Prostate gland (tissue), 2 donors: Measurements from ENCODE around the gene TPSB2. TPM values are rescaled to one million over a fixed set of nuclear protein-coding genes. Genes with fewer than 3 reads are reported as not detected.
A peak's percentile ranks its signal among the peaks of the same experiment; 100 is the strongest.

Experiments used
- DNase-seq: peaks from one replicate; pipeline ENCODE4 v3.0.0-alpha.2; 2019; ENCODE audit warnings: low spot score
- H3K27ac ChIP-seq, 2 donors: fragments of 200-600 bp; sonication (generic); 2 replicates each; pipeline ENCODE4 v1.5.1; 2017 to 2019
- H3K27me3 ChIP-seq: fragments of 200-600 bp; sonication (generic); replicated peaks from 2 replicates; pipeline ENCODE4 v1.5.1; 2019; ENCODE audit not compliant: insufficient read depth
- H3K36me3 ChIP-seq, 2 donors: fragments of 200-600 bp; sonication (generic); 1 replicate in 1 of 2; 2 replicates in 1 of 2; pipeline versions ENCODE4 v1.5.1 to v1.8.1; 2017 to 2019
- H3K4me1 ChIP-seq: fragments of 200-600 bp; sonication (generic); replicated peaks from 2 replicates; pipeline ENCODE4 v1.5.1; 2019
- H3K4me3 ChIP-seq, 2 donors: fragments of 200-600 bp; sonication (generic); 2 replicates each; pipeline ENCODE4 v1.5.1; 2017 to 2019
- H3K9me3 ChIP-seq: fragments of 200-600 bp; sonication (generic); 2 replicates; pipeline ENCODE4 v1.5.1; 2017
- POLR2A ChIP-seq: fragments of 450-650 bp; IDR thresholded peaks from one replicate; pipeline ENCODE4 v1.6.1; 2016; ENCODE audit warnings: antibody characterized with exemption, mild to moderate bottlenecking
- POLR2AphosphoS5 ChIP-seq: sonication (generic); formaldehyde crosslinking; IDR thresholded peaks from one replicate; pipeline ENCODE4 v1.6.1; 2017; ENCODE audit warnings: antibody characterized with exemption
- WGBS: methylation state at CpG from one replicate; pipeline ENCODE4 v1.1.5; 2018; 5-methylcytosine and 5-hydroxymethylcytosine counted together
- intact Hi-C: fragments of 100-400 bp; cut with DNase I; formaldehyde crosslinking; loops from one replicate; pipeline ENCODE4 v1.14.2; 2022
- total RNA-seq, 2 donors: library from RNA; depleted of rRNA; stranded (reverse); fragments of >200 nt; gene quantifications; one replicate each; pipeline ENCODE4 v1.1.0, GENCODE V29; 2016
- TF ChIP-seq, protein P1 (sequence below), 4 experiments: fragments of 200-600 bp in 2 of 4; fragments of 450-650 bp in 2 of 4; sonication (generic) in 2 of 4; IDR thresholded peaks; 1 replicate in 3 of 4; 2 replicates in 1 of 4; pipeline ENCODE4 v1.5.1; 2016 to 2019; ENCODE audit warnings: antibody characterized with exemption in 4 of 4, mild to moderate bottlenecking in 2 of 4, moderate library complexity in 2 of 4

The TPSB2 gene
- total RNA-seq, 2 donors from 2014 or later: 31.8 to 78.7 TPM

DNA sequence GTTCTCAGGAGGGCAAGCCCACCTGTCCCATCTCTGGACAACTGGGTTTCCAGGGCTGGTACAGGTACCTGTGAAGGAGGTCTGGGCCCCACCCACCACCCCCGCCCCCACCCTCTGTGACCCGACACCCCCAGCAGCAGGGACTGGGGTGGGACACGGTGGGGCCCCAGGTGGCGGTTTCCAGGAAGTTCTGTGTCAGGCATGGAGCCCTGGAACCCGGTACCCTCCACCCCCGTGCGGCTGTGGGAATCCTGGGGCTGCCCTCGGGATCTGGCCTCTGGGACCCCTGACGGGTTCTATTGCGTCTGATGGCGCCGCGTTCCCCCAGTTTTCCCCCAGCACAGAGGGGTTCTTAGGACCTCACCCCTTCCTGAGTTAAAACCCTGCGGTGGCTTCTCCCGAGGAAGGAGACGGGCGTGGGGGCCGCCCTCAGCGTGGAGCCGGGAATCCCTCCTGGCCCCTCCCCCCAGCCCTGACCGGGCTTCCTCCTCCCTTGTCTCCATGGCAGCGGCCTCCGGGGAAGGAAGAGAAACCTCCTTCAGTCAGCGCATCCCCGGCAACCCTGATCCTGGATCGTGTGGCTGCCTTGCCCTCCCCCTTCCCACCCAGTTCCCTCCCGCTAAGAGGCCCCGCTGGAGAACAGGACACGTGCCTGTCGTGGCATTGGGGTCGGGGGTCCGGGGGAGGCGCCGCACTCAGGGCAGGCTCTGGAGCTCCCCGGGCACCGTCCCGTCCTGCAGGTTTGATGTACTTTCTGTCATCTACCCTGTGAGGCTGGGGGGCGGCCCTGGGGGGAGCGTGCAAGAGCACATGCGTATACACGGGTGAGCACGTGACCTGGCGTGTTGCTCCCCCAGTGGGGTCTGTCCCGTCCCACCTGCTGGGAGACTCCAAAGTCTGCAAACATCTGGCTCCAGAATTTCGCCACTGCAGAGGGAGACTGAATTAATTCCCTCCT is 46.8 kb downstream of the TPSB2 start:
- Histone ChIP-seq H3K4me1 (no peaks in the 10 kb centered on the region), H3K27ac (peak overlapping the region; percentile 57 to 67), H3K9me3 (no peaks in the 10 kb centered on the region), H3K36me3 (no peaks in the 10 kb centered on the region), H3K27me3 (no peaks in the 10 kb centered on the region), H3K4me3 (no peak overlapping the region)
- WGBS: 48% methylated on average over 43 of the region's 45 CpGs
- intact Hi-C loops: loop anchor here (2.0 kb wide), 1 partner anchor 28 kb away; no protein-coding TSS in a partner anchor
- TF ChIP-seq POLR2AphosphoS5 (no peak), POLR2A (no peak)
- TF ChIP-seq, protein P1, sequence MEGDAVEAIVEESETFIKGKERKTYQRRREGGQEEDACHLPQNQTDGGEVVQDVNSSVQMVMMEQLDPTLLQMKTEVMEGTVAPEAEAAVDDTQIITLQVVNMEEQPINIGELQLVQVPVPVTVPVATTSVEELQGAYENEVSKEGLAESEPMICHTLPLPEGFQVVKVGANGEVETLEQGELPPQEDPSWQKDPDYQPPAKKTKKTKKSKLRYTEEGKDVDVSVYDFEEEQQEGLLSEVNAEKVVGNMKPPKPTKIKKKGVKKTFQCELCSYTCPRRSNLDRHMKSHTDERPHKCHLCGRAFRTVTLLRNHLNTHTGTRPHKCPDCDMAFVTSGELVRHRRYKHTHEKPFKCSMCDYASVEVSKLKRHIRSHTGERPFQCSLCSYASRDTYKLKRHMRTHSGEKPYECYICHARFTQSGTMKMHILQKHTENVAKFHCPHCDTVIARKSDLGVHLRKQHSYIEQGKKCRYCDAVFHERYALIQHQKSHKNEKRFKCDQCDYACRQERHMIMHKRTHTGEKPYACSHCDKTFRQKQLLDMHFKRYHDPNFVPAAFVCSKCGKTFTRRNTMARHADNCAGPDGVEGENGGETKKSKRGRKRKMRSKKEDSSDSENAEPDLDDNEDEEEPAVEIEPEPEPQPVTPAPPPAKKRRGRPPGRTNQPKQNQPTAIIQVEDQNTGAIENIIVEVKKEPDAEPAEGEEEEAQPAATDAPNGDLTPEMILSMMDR (IDR thresholded peaks at IDR 0.05): no peak
- no peak for DNase-seq

DNA sequence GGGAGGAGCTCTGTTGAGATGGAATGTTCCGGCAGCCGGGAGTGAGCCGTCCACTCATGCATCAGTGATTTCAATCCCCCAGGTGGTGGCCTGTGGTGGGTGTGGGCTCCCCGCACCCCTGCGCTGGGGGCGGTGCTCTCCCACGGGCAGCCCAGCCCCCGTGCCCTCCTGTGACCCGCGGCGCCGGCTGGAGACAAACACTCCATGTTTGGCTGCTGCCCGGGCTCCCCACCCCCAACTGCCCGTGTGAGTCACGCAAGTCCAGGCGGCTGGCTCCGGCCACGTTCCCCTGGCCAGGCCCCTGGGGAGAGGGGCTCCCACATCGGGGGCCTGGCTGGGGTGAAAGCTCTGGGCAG is 47.7 kb downstream of the TPSB2 start:
- Histone ChIP-seq H3K4me1 (no peaks in the 10 kb centered on the region), H3K4me3 (no peak overlapping the region), H3K36me3 (no peaks in the 10 kb centered on the region), H3K9me3 (no peaks in the 10 kb centered on the region), H3K27ac (peak overlapping the region; percentile 57 to 67), H3K27me3 (no peaks in the 10 kb centered on the region)
- TF ChIP-seq POLR2A (no peak), POLR2AphosphoS5 (peak; percentile 51)
- TF ChIP-seq, protein P1 (IDR thresholded peaks at IDR 0.05): no peak
- no peak for DNase-seq
- intact Hi-C loops: loop anchor here (2.0 kb wide), 1 partner anchor 27 kb away; no protein-coding TSS in a partner anchor
- WGBS: 19% methylated on average over 14 of the region's 19 CpGs

DNA sequence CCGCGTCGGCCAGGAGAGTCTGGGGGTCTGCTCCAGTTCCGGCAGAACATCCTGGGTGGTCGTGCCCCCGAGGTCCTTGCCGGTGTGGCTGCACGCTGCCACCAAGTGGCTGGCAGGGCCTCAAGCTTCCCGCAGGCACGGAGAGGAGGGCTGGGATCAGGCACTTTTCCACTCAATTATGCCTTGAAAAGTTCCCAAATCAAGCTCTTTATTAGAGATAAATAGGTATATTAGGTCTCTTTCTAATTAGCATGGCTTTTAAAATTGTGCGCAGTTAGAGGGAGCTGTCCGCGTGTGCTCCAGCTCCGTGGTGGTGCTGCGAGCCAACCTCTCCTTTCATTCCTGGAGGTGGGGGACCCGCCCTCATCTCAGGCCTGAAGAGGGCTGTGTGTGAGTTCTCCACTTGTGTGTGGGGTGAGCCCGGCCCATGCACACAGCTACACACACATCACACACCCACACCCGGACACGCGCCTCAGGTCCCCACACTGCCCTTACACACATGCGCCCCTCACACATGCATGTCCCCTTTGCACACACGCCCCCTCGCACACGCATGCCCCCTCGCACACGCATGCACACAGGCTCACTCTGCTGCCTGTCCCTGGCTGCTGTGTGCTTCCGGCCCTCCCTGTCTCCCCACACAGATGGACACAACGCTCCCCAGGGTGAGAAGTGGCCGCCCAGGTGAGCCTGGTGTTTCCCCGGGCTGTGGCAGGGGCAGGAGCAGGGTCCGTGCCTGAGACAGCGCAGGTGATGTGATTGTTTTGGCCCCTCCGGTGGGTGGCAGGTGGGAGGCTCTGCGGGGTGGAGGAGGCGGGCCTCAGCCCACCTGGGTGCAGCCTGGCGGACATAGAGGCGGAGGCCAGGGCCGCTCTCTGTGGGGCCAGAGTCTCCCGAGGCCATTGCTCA is 48.3 kb downstream of the TPSB2 start:
- H3K4me1 ChIP-seq: no peaks in the 10 kb centered on the region
- peak overlapping the region; percentile 48 to 55 for H3K27ac ChIP-seq
- no peaks in the 10 kb centered on the region for H3K36me3 ChIP-seq
- no peak overlapping the region for H3K4me3 ChIP-seq
- H3K27me3 ChIP-seq: no peaks in the 10 kb centered on the region
- intact Hi-C loops: loop anchor here (2.0 kb wide), 1 partner anchor 27 kb away; no protein-coding TSS in a partner anchor
- no peak for TF ChIP-seq POLR2AphosphoS5
- TF ChIP-seq, protein P1 (IDR thresholded peaks at IDR 0.05): no peak
- TF ChIP-seq POLR2A: no peak
- WGBS: 60% methylated on average over 34 of the region's 39 CpGs
- no peak for DNase-seq
- no peaks in the 10 kb centered on the region for H3K9me3 ChIP-seq

DNA sequence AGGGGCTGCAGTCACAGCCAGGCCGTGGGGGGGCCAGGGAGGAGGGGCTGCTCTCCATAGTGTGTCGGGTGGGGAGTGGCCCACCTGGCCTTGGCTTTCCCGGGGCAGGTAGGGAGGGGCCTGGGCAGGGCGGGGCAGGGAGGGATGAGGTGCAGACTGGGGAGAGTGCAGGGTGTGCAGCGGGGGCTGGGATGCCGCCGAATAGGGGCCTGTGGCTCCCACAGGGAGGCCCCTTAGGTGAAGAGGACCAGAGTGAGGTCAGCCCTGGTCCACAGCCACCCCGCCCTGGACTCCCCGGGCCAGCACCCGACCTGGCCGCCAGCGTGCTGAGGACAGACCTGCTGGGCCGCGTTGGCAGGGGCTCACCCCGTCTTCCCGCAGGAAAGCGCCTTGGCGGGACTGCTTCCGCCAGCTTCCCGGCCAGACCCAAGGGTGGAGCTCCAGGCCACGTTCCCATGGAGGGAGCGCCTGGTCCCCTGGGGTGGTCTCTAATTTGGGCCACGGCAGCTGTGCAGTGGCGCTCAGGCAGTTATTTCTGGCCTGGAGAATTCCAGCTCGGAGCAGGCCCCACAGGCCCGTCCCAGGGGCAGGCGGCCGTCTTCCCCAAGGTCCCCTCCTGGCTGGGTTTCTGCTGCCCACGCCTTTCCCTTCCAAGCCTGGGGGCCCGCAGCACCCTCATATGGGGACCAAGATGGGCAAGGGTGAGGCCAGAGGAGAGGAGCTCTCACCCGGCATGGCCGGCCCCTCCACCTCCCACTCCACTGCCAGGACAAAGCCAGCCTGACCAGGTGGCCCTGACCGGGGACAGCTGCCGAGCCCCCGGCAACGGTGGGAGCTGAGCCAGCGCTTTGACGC is 49.2 kb downstream of the TPSB2 start:
- Histone ChIP-seq H3K27ac (peak overlapping the region; percentile 48 to 55), H3K9me3 (no peaks in the 10 kb centered on the region), H3K4me1 (no peaks in the 10 kb centered on the region), H3K4me3 (no peak overlapping the region), H3K36me3 (no peaks in the 10 kb centered on the region), H3K27me3 (no peaks in the 10 kb centered on the region)
- intact Hi-C loops: no loop called here
- WGBS: 59% methylated on average over 34 of the region's 38 CpGs
- TF ChIP-seq, protein P1 (IDR thresholded peaks at IDR 0.05): no peak
- TF ChIP-seq POLR2A: no peak
- DNase-seq: no peak

Other genes with a start within 250 kb of the TPSB2 start
- gene SOX8, start 248.4 kb downstream of the TPSB2 start, total RNA-seq: 10 to 100 TPM in 1 of 2 donors, under 1 TPM in 1; 0.59 to 11.9 TPM
- 1 to 10 TPM; 1.1 to 1.8 TPM for gene SSTR5, start 157.4 kb downstream of the TPSB2 start, total RNA-seq
- gene C1QTNF8, start 133.9 kb downstream of the TPSB2 start, total RNA-seq: under 1 TPM in 1 of 2 donors, not detected in 1; 0.34 TPM
- gene CACNA1H, start 77.1 kb downstream of the TPSB2 start, total RNA-seq: 100 to 1,000 TPM in 1 of 2 donors, 10 to 100 TPM in 1; 32.5 to 111 TPM
- gene TPSG1, start 4.9 kb downstream of the TPSB2 start, total RNA-seq: not detected
- gene TPSAB1, start 10.5 kb upstream of the TPSB2 start, total RNA-seq: 10 to 100 TPM; 17.7 to 33.6 TPM
- 1 to 10 TPM in 1 of 2 donors, under 1 TPM in 1; 0.82 to 1.9 TPM for gene TPSD1, start 25.9 kb upstream of the TPSB2 start, total RNA-seq
- 100 to 1,000 TPM in 1 of 2 donors, 10 to 100 TPM in 1; 58.2 to 110 TPM for gene UBE2I, start 79.5 kb upstream of the TPSB2 start, total RNA-seq
- gene BAIAP3, start 103.5 kb upstream of the TPSB2 start, total RNA-seq: 10 to 100 TPM; 12.1 to 41.6 TPM
- 100 to 1,000 TPM; 108 to 148 TPM for gene TSR3, start 121.7 kb upstream of the TPSB2 start, total RNA-seq
- gene GNPTG, start 121.7 kb upstream of the TPSB2 start, total RNA-seq: 100 to 1,000 TPM in 1 of 2 donors, 10 to 100 TPM in 1; 99.6 to 132 TPM
- gene UNKL, start 184.5 kb upstream of the TPSB2 start, total RNA-seq: 10 to 100 TPM; 32.6 to 96.7 TPM
- 10 to 100 TPM; 12.3 to 24.0 TPM for gene UQCC4, start 190.6 kb upstream of the TPSB2 start, total RNA-seq
- gene PERCC1, start 200.9 kb upstream of the TPSB2 start, total RNA-seq: 10 to 100 TPM; 26.0 to 45.2 TPM
- 1 to 10 TPM in 1 of 2 donors, not detected in 1; 5.7 TPM for gene CCDC154, start 214.4 kb upstream of the TPSB2 start, total RNA-seq
- 100 to 1,000 TPM in 1 of 2 donors, 10 to 100 TPM in 1; 51.9 to 108 TPM for gene CLCN7, start 244.8 kb upstream of the TPSB2 start, total RNA-seq